Dedifferentiated amniotic fluid mesenchymal stem cell (primary cell): ENCODE results near the gene FSD2.
"Not testable (repeated sequence)": the region's sequence is repeated elsewhere in the genome, so short reads cannot be mapped to it uniquely, and the experiment has no call there.

Experiments
- DNase-seq: peaks from one replicate; pipeline ENCODE4 v3.0.0-alpha.2; 2016; ENCODE audit errors: extremely low spot score

The FSD2 gene

GRCh38 chr15:82830427-82831173 lies 24.7 kb upstream of the FSD2 start:
- DNase-seq = no peak

GRCh38 chr15:82829234-82829633 lies 23.4 kb upstream of the FSD2 start:
- DNase-seq = no peak

- no peak for DNase-seq
Measured at GRCh38 chr15:82828075-82828474, 22.2 kb upstream of the FSD2 start.

GRCh38 chr15:82823049-82823448 lies 17.2 kb upstream of the FSD2 start:
- DNase-seq = no peak

- not testable (repeated sequence) for DNase-seq
Measured at GRCh38 chr15:82821851-82822250, 16.0 kb upstream of the FSD2 start.

- not testable (repeated sequence) for DNase-seq
Measured at GRCh38 chr15:82821396-82821795, 15.5 kb upstream of the FSD2 start.

- DNase-seq = no peak
Measured at GRCh38 chr15:82820128-82820527, 14.3 kb upstream of the FSD2 start.

GRCh38 chr15:82812994-82813393 lies 7.1 kb upstream of the FSD2 start:
- no peak for DNase-seq

GRCh38 chr15:82810890-82811426 lies 5.1 kb upstream of the FSD2 start:
- DNase-seq = no peak

GRCh38 chr15:82810061-82810889 lies 4.4 kb upstream of the FSD2 start:
- DNase-seq = peak; percentile 55

- DNase-seq = peak; percentile 99
Measured at GRCh38 chr15:82809308-82810060, 3.6 kb upstream of the FSD2 start, which contains the start of gene WHAMM. Gene WHAMM, plus strand, starts transcription at chr15:82809628. Its CDS starts 99 bp downstream, at chr15:82809727.

- DNase-seq = no peak
Measured at GRCh38 chr15:82808634-82809041, 2.8 kb upstream of the FSD2 start.

GRCh38 chr15:82807920-82808633 lies 2.2 kb upstream of the FSD2 start:
- no peak for DNase-seq

- no peak for DNase-seq
Measured at GRCh38 chr15:82804575-82804949, 1.3 kb downstream of the FSD2 start.

GRCh38 chr15:82803793-82804574 lies 1.9 kb downstream of the FSD2 start:
- no peak for DNase-seq

GRCh38 chr15:82802497-82802896 lies 3.4 kb downstream of the FSD2 start:
- DNase-seq = no peak

- DNase-seq = no peak
Measured at GRCh38 chr15:82799183-82799841, 6.6 kb downstream of the FSD2 start.

- no peak for DNase-seq
Measured at GRCh38 chr15:82798531-82799166, 7.2 kb downstream of the FSD2 start.

GRCh38 chr15:82798104-82798503 lies 7.8 kb downstream of the FSD2 start:
- DNase-seq = no peak
